Astrocyte (in vitro differentiated cells and primary cell): ENCODE measurements around the gene SNIP1. TPM values are rescaled to one million over a fixed set of nuclear protein-coding genes. Genes with fewer than 3 reads are reported as not detected.
A peak's percentile ranks its signal among the peaks of the same experiment; 100 is the strongest.

ENCODE experiments used
- DNase-seq: peaks from one replicate; pipeline ENCODE4 v3.0.0-alpha.2; 2010; ENCODE audit warnings: low read depth
- FAIRE-seq: peaks from 2 replicates; lab custom pipeline; 2011; peaks lifted over from hg19 to GRCh38; lab: Jason Lieb, UNC
- H2AFZ ChIP-seq: 2 replicates; pipeline ENCODE4 v1.6.0; 2012; ENCODE audit warnings: low read depth, low read length, inconsistent platforms
- H3K27ac ChIP-seq: 2 replicates; pipeline ENCODE4 v1.5.1; 2011; ENCODE audit warnings: low read depth, low read length, inconsistent platforms
- H3K27me3 ChIP-seq: 2 replicates; pipeline ENCODE4 v1.6.0; 2011; ENCODE audit warnings: low read length, inconsistent platforms; ENCODE audit not compliant: insufficient read depth
- H3K36me3 ChIP-seq: 2 replicates; pipeline ENCODE4 v1.5.1; 2011; ENCODE audit warnings: low read length, inconsistent platforms; ENCODE audit not compliant: insufficient read depth
- H3K4me1 ChIP-seq: 2 replicates; pipeline ENCODE4 v1.5.1; 2011; ENCODE audit warnings: low read length, inconsistent platforms; ENCODE audit not compliant: insufficient read depth
- H3K4me2 ChIP-seq: 2 replicates; pipeline ENCODE4 v1.6.0; 2012; ENCODE audit warnings: low read length, inconsistent platforms
- H3K4me3 ChIP-seq: 2 replicates; pipeline ENCODE4 v1.5.1; 2011; ENCODE audit warnings: low read depth, mild to moderate bottlenecking, low read length, inconsistent platforms; ENCODE audit not compliant: insufficient read depth
- H3K79me2 ChIP-seq: 2 replicates; pipeline ENCODE4 v1.6.0; 2012; ENCODE audit warnings: mild to moderate bottlenecking, low read length, inconsistent platforms; ENCODE audit not compliant: insufficient read depth
- H3K9ac ChIP-seq: 2 replicates; pipeline ENCODE4 v1.6.0; 2012; ENCODE audit warnings: mild to moderate bottlenecking, low read length, inconsistent platforms
- H3K9me3 ChIP-seq: 2 replicates; pipeline ENCODE4 v1.5.1; 2012; ENCODE audit warnings: low read depth, mild to moderate bottlenecking, low read length, inconsistent platforms; ENCODE audit not compliant: insufficient read depth
- H4K20me1 ChIP-seq: 2 replicates; pipeline ENCODE4 v1.6.0; 2012; ENCODE audit warnings: low read length, inconsistent platforms; ENCODE audit not compliant: insufficient read depth
- H3K27ac Mint-ChIP-seq: one replicate; pipeline ENCODE4 v1.8.0; 2021; ENCODE audit warnings: mild to moderate bottlenecking, mixed read lengths; ENCODE audit not compliant: unreplicated experiment
- H3K27me3 Mint-ChIP-seq: one replicate; pipeline ENCODE4 v1.8.0; 2021; ENCODE audit warnings: low read depth, mixed read lengths; ENCODE audit not compliant: unreplicated experiment
- H3K36me3 Mint-ChIP-seq: one replicate; pipeline ENCODE4 v1.8.0; 2021; ENCODE audit warnings: low read depth, mixed read lengths; ENCODE audit not compliant: unreplicated experiment
- H3K4me1 Mint-ChIP-seq: one replicate; pipeline ENCODE4 v1.8.0; 2021; ENCODE audit warnings: low read depth, mixed read lengths; ENCODE audit not compliant: unreplicated experiment
- H3K4me3 Mint-ChIP-seq: one replicate; pipeline ENCODE4 v1.8.0; 2021; ENCODE audit warnings: mild to moderate bottlenecking, moderate library complexity, mixed read lengths; ENCODE audit not compliant: unreplicated experiment
- H3K9me3 Mint-ChIP-seq: one replicate; pipeline ENCODE4 v1.8.0; 2021; ENCODE audit warnings: mild to moderate bottlenecking, mixed read lengths; ENCODE audit not compliant: unreplicated experiment
- EZH2 ChIP-seq: IDR thresholded peaks from 2 replicates; pipeline ENCODE4 v1.6.1; 2012; ENCODE audit warnings: mild to moderate bottlenecking, low read length, inconsistent platforms; ENCODE audit not compliant: insufficient read depth
- total RNA-seq: library from RNA; stranded (reverse); gene quantifications from 2 replicates; pipeline ENCODE4 v1.2.1, GENCODE V29; 2021
- TF ChIP-seq, protein P1 (sequence below): IDR thresholded peaks from 2 replicates; pipeline ENCODE4 v1.5.1; 2011; ENCODE audit warnings: low read depth, mild to moderate bottlenecking, inconsistent platforms, low read length, moderate library complexity; ENCODE audit not compliant: insufficient read depth

SNIP1 gene
- total RNA-seq, 1 donor from 2014 or later = 17.4 TPM

DNA sequence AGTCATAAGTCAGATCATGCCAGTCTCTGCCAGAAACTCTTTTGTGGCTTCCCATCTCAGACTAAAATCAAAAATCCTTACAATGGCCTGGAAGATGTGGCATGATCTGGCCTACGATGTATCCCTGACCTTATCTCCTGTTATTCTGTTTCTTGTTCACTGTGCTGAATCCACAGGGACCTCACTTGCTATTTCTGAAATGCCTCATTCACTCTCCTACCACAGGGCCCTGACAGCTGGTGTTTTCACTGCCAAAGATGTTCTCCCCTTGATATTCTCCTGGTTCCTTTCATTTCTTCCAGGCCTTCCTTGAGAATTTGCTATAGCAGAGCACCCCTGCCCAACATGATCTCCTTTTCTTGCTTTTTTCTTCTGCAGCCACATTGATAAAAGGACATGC, 4.3 kb upstream of the SNIP1 start:
- no peaks in the 10 kb centered on the region for H3K9me3 ChIP-seq
- no peaks in the 10 kb centered on the region for H3K9me3 Mint-ChIP-seq
- no peak overlapping the region for H3K27ac Mint-ChIP-seq

DNA sequence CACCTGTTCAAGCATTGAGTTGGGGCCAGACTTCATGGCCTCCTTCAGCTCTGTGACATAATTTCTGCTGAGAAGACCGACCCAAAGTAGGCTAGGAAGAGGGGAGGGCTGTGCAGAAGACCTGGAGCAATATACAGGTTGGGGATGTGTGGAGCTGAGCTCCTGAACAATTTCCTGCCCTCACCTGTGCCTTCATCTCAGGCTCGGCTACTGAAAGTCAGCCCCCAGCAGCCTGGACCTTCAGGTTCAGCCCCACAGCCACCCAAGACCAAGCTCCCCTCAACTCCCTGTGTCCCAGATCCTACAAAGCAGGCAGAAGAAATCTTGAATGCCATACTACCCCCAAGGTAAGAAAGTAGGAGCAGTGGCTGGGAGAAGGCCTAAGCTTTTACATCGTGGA, 3.3 kb upstream of the SNIP1 start:
- peak overlapping the region; percentile 84 for H2AFZ ChIP-seq
- peak overlapping the region; percentile 72 for H3K9ac ChIP-seq
- H3K4me2 ChIP-seq = peak overlapping the region; percentile 83
- no peaks in the 10 kb centered on the region for H3K27me3 Mint-ChIP-seq
- H3K36me3 ChIP-seq = no peaks in the 10 kb centered on the region
- TF ChIP-seq EZH2 = no peak
- TF ChIP-seq, protein P1, sequence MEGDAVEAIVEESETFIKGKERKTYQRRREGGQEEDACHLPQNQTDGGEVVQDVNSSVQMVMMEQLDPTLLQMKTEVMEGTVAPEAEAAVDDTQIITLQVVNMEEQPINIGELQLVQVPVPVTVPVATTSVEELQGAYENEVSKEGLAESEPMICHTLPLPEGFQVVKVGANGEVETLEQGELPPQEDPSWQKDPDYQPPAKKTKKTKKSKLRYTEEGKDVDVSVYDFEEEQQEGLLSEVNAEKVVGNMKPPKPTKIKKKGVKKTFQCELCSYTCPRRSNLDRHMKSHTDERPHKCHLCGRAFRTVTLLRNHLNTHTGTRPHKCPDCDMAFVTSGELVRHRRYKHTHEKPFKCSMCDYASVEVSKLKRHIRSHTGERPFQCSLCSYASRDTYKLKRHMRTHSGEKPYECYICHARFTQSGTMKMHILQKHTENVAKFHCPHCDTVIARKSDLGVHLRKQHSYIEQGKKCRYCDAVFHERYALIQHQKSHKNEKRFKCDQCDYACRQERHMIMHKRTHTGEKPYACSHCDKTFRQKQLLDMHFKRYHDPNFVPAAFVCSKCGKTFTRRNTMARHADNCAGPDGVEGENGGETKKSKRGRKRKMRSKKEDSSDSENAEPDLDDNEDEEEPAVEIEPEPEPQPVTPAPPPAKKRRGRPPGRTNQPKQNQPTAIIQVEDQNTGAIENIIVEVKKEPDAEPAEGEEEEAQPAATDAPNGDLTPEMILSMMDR = no peak
- H3K4me1 Mint-ChIP-seq = peaks cover 15% of the 10 kb centered on the region
- H3K79me2 ChIP-seq = peaks cover 18% of the 10 kb centered on the region
- peaks cover 23% of the 10 kb centered on the region for H3K4me1 ChIP-seq
- no peak overlapping the region for H3K27ac ChIP-seq
- no peaks in the 10 kb centered on the region for H3K9me3 Mint-ChIP-seq
- no peak for DNase-seq
- H3K36me3 Mint-ChIP-seq = peaks cover 9% of the 10 kb centered on the region
- no peak for FAIRE-seq
- no peak overlapping the region for H3K27ac Mint-ChIP-seq
- peak overlapping the region; percentile 85 for H3K4me3 Mint-ChIP-seq
- no peaks in the 10 kb centered on the region for H3K9me3 ChIP-seq
- H3K27me3 ChIP-seq = no peaks in the 10 kb centered on the region
- H3K4me3 ChIP-seq = peak overlapping the region; percentile 59
- H4K20me1 ChIP-seq = peaks cover 14% of the 10 kb centered on the region

More for the DNA sequence above, 4.3 kb upstream of the SNIP1 start:
- Mint-ChIP-seq H3K36me3 (peaks cover 9% of the 10 kb centered on the region), H3K4me1 (peaks cover 8% of the 10 kb centered on the region), H3K4me3 (no peak overlapping the region), H3K27me3 (no peaks in the 10 kb centered on the region)
- DNase-seq (no peak), FAIRE-seq (no peak)
- no peaks in the 10 kb centered on the region for H3K36me3 ChIP-seq
- peaks cover 16% of the 10 kb centered on the region for H3K4me1 ChIP-seq
- H3K27me3 ChIP-seq = no peaks in the 10 kb centered on the region
- H3K4me3 ChIP-seq = no peak overlapping the region
- no peak overlapping the region for H3K4me2 ChIP-seq
- no peak overlapping the region for H3K9ac ChIP-seq
- peaks cover 7% of the 10 kb centered on the region for H3K79me2 ChIP-seq
- TF ChIP-seq EZH2 = no peak
- H3K27ac ChIP-seq = no peak overlapping the region
- no peak overlapping the region for H2AFZ ChIP-seq
- H4K20me1 ChIP-seq = peaks cover 4% of the 10 kb centered on the region

DNA sequence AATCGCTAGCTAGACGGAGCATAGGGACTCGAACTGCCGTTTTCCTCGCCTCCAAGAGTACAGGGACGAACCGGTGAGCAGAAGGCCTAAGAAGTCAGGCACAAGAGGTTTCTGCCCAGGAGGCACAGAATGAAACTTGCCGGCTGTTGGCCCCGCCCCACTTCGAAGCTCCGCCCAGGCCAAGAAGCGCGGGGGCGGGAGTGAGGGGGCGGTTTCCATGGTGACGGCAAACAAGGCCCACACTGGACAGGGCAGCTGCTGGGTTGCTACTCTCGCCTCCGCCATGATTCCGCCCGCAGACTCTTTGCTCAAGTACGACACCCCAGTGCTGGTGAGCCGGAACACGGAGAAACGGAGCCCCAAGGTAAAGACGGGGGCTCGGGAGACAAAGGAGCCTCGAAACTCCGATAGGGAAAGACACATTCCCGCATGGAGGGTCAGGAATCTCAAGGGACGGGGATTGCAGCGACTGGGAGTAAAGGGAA, 2.7 kb upstream of the SNIP1 start, which contains the start of gene DNALI1:
Gene DNALI1 (plus strand): TSS at position 229 of the 485 bp plus-strand sequence. CDS start 55 bp downstream, at position 284.
- Mint-ChIP-seq H3K4me3 (peak within 1 kb of the TSS; percentile 85), H3K9me3 (no peaks in the 10 kb centered on the region), H3K4me1 (peaks cover 15% of the 10 kb centered on the region), H3K36me3 (peaks cover 7% of the 10 kb centered on the region), H3K27me3 (no peaks in the 10 kb centered on the region), H3K27ac (peak within 1 kb of the TSS; percentile 85)
- no peak for TF ChIP-seq EZH2
- TF ChIP-seq, protein P1 = no peak
- FAIRE-seq = no peak
- H3K79me2 ChIP-seq = peaks cover 24% of the 10 kb centered on the region
- H3K27ac ChIP-seq = peak within 1 kb of the TSS; percentile 62
- H4K20me1 ChIP-seq = peaks cover 20% of the 10 kb centered on the region
- peak; percentile 74 for DNase-seq
- peak within 1 kb of the TSS; percentile 59 for H3K4me3 ChIP-seq
- peak within 1 kb of the TSS; percentile 83 for H3K4me2 ChIP-seq
- H3K4me1 ChIP-seq = peaks cover 23% of the 10 kb centered on the region
- H3K36me3 ChIP-seq = peaks cover 4% of the 10 kb centered on the region
- H3K9ac ChIP-seq = peak within 1 kb of the TSS; percentile 72
- H3K9me3 ChIP-seq = no peaks in the 10 kb centered on the region
- H3K27me3 ChIP-seq = no peaks in the 10 kb centered on the region
- peak within 1 kb of the TSS; percentile 84 for H2AFZ ChIP-seq
